ENCODE data around the gene TJP1.
"Not testable (repeated sequence)": the region's sequence is repeated elsewhere in the genome, so short reads cannot be mapped to it uniquely, and the experiment has no call there.

DNA sequence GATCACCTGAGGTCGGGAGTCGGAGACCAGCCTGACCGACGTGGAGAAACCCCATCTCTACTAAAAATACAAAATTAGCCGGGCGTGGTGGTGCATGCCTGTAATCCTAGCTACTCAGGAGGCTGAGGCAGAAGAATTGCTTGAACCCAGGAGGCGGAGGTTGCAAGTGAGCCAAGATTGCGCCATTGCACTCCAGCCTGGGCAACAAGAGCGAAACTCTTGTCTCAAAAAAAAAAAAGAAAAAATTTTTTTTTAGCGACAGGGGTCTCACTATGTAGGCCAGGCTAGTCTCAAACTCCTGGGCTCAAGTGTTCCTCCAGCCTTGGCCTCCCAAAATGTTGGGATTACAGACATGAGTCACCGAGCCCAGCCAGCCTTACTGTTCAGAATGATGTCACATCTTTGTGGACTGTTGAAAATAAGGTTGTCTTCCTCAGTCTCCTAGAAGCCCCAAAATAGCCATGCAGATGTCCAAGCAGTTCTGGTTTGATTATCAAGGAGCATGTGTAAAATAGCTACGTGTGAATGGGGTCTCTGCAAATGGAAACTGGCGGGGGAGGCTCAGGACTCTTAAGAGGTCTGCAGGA is 145.8 kb downstream of the TJP1 start:
- TF ChIP-seq, protein P1, sequence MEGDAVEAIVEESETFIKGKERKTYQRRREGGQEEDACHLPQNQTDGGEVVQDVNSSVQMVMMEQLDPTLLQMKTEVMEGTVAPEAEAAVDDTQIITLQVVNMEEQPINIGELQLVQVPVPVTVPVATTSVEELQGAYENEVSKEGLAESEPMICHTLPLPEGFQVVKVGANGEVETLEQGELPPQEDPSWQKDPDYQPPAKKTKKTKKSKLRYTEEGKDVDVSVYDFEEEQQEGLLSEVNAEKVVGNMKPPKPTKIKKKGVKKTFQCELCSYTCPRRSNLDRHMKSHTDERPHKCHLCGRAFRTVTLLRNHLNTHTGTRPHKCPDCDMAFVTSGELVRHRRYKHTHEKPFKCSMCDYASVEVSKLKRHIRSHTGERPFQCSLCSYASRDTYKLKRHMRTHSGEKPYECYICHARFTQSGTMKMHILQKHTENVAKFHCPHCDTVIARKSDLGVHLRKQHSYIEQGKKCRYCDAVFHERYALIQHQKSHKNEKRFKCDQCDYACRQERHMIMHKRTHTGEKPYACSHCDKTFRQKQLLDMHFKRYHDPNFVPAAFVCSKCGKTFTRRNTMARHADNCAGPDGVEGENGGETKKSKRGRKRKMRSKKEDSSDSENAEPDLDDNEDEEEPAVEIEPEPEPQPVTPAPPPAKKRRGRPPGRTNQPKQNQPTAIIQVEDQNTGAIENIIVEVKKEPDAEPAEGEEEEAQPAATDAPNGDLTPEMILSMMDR (optimal IDR thresholded peaks at IDR 0.05 in 1 of 3, IDR thresholded peaks at IDR 0.05 in 1 of 3, conservative IDR thresholded peaks at IDR 0.05 in 1 of 3; ENCODE audit: extremely low read depth in 1 of 3, insufficient read depth in 2 of 3, low read length in 3 of 3), result not testable (repeated sequence)
- TF ChIP-seq EZH2 (IDR thresholded peaks at IDR 0.05; ENCODE audit: low read length), result not testable (repeated sequence)
